OCI-LY3 (cell line): ENCODE results near the gene DENND1A.
"Not testable (repeated sequence)": the region's sequence is repeated elsewhere in the genome, so short reads cannot be mapped to it uniquely, and the experiment has no call there.

Experiments
- H2AFZ ChIP-seq: fragments of 200-600, 300-600 bp; shearing (Covaris generic); 2 replicates; pipeline ENCODE4 v1.6.0; 2014; ENCODE audit warnings: antibody characterized with exemption, low read depth, low read length
- H3K27ac ChIP-seq: fragments of 200-600, 300-600 bp; sonication (generic); 2 replicates; pipeline ENCODE4 v1.5.1; 2014; ENCODE audit warnings: mild to moderate bottlenecking, low read length, moderate library complexity, mixed read lengths
- H3K27me3 ChIP-seq: fragments of 200-600, 300-600 bp; sonication (generic); 2 replicates; pipeline ENCODE4 v1.6.1; 2014; ENCODE audit warnings: low read depth, low read length, mixed read lengths
- H3K36me3 ChIP-seq: fragments of 200-600, 300-600 bp; sonication (generic); replicated peaks from 2 replicates; pipeline ENCODE3; 2014; ENCODE audit warnings: low read depth, low read length, mixed read lengths
- H3K4me1 ChIP-seq: fragments of 300-600, 200-600 bp; sonication (generic); 2 replicates; pipeline ENCODE4 v1.6.1; 2014; ENCODE audit warnings: low read length, mixed read lengths
- H3K4me2 ChIP-seq: fragments of 200-600, 300-600 bp; sonication (generic); 2 replicates; pipeline ENCODE4 v1.6.1; 2014; ENCODE audit warnings: low read length, mixed read lengths
- H3K4me3 ChIP-seq: fragments of 300-600, 200-600 bp; sonication (generic); 2 replicates; pipeline ENCODE4 v1.5.1; 2014; ENCODE audit warnings: antibody characterized with exemption, mild to moderate bottlenecking, low read length, moderate library complexity
- H3K79me2 ChIP-seq: fragments of 300-600, 200-600 bp; shearing (Covaris generic); 2 replicates; pipeline ENCODE4 v1.6.1; 2014; ENCODE audit warnings: mild to moderate bottlenecking, low read length, mixed read lengths
- H3K9ac ChIP-seq: fragments of 300-600, 200-600 bp; shearing (Covaris generic); 2 replicates; pipeline ENCODE4 v1.6.0; 2014; ENCODE audit warnings: mild to moderate bottlenecking, low read length, moderate library complexity
- H3K9me3 ChIP-seq: fragments of 200-600, 300-600 bp; shearing (Covaris generic); 2 replicates; pipeline ENCODE4 v1.6.1; 2014; ENCODE audit warnings: low read length, mixed read lengths; ENCODE audit not compliant: insufficient read depth
- H4K20me1 ChIP-seq: fragments of 200-600, 300-600 bp; sonication (generic); 2 replicates; pipeline ENCODE4 v1.6.1; 2016; ENCODE audit warnings: low read length, mixed read lengths; ENCODE audit not compliant: insufficient read depth
- EZH2phosphoT487 ChIP-seq: fragments of 200-600 bp; shearing (Covaris generic); IDR thresholded peaks from 2 replicates; pipeline ENCODE4 v1.6.1; 2018; ENCODE audit warnings: antibody characterized with exemption, mixed run types, low read depth
- TF ChIP-seq, protein P1 (sequence below): fragments of 200-600, 300-600 bp; sonication (generic); IDR thresholded peaks from 2 replicates; pipeline ENCODE4 v1.5.1; 2014; ENCODE audit warnings: antibody characterized with exemption, low read length, low read depth

DENND1A gene

DNA sequence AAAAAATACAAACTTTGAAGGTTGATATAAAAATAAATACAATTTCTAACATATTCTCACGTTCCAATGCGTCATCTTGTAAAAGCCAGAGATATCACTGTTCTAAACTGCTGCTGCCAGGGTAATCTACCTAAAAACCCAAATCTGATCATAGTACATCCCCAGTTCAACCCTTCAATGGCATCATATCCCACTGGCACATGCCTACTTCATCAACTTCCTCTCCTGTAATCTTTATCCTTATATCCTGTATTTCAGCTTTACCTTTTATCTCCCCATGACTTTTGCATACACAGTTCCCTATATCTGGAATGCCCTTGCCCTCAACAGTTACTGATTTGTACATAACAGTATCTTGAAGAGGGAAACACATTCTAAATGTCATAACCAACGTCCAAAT, 7.5 kb downstream of the DENND1A start:
- H3K9me3 ChIP-seq = 0 out of 2 replicates have a peak, but pooled peaks cover 4% of the 10 kb centered on the region
- no peak overlapping the region for H3K4me2 ChIP-seq
- TF ChIP-seq, protein P1, sequence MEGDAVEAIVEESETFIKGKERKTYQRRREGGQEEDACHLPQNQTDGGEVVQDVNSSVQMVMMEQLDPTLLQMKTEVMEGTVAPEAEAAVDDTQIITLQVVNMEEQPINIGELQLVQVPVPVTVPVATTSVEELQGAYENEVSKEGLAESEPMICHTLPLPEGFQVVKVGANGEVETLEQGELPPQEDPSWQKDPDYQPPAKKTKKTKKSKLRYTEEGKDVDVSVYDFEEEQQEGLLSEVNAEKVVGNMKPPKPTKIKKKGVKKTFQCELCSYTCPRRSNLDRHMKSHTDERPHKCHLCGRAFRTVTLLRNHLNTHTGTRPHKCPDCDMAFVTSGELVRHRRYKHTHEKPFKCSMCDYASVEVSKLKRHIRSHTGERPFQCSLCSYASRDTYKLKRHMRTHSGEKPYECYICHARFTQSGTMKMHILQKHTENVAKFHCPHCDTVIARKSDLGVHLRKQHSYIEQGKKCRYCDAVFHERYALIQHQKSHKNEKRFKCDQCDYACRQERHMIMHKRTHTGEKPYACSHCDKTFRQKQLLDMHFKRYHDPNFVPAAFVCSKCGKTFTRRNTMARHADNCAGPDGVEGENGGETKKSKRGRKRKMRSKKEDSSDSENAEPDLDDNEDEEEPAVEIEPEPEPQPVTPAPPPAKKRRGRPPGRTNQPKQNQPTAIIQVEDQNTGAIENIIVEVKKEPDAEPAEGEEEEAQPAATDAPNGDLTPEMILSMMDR = no peak
- TF ChIP-seq EZH2phosphoT487 = no peak
- peaks cover 43% of the 10 kb centered on the region for H3K36me3 ChIP-seq
- no peak overlapping the region for H3K27ac ChIP-seq
- no peak overlapping the region for H3K9ac ChIP-seq
- H3K27me3 ChIP-seq = no peaks in the 10 kb centered on the region
- no peak overlapping the region for H3K4me3 ChIP-seq
- H3K4me1 ChIP-seq = peaks cover 20% of the 10 kb centered on the region
- H2AFZ ChIP-seq = no peak overlapping the region
- peaks cover 99% of the 10 kb centered on the region for H3K79me2 ChIP-seq
- peaks cover 83% of the 10 kb centered on the region for H4K20me1 ChIP-seq

DNA sequence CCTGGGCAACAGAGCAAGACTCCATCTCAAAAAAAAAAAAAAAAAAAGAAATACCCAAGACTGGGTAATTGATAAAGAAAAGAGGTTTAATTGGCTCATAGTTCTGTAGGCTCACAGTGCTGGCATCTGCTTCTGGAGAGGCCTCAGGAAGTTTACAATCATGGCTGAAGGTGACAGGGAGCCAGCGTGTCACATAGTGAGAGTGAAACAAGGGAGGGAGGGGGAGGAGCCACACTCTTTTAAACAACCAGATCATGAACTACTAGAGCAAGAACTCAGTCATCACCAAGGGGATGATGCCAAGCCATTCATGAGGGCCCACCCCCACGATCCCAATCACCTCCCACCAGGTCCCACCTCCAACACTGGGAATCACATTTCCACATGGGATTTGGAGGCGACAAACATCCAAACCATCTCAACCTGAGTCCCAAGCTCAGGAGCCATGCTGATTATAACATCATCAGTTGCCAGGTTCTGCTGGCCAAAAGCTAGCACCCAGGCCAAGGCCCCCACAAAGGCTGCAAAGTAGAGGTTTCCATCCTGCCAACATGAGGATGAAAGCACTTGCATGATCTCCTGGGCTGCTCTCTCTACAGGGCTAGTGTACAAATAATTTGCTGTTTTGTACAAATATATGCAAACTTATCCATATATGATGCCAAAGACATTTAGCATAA, 15.3 kb downstream of the DENND1A start:
- no peaks in the 10 kb centered on the region for H3K27me3 ChIP-seq
- H3K4me3 ChIP-seq = no peak overlapping the region
- peaks cover 97% of the 10 kb centered on the region for H3K79me2 ChIP-seq
- H4K20me1 ChIP-seq = peaks cover 82% of the 10 kb centered on the region
- no peaks in the 10 kb centered on the region for H3K9me3 ChIP-seq
- no peak overlapping the region for H3K27ac ChIP-seq
- H3K9ac ChIP-seq = no peak overlapping the region
- H2AFZ ChIP-seq = no peak overlapping the region
- H3K4me1 ChIP-seq = peaks cover 6% of the 10 kb centered on the region; the same call in 1 of the 2 replicates
- no peak overlapping the region for H3K4me2 ChIP-seq
- no peak for TF ChIP-seq EZH2phosphoT487
- TF ChIP-seq, protein P1 = no peak
- H3K36me3 ChIP-seq = peaks cover 27% of the 10 kb centered on the region

DNA sequence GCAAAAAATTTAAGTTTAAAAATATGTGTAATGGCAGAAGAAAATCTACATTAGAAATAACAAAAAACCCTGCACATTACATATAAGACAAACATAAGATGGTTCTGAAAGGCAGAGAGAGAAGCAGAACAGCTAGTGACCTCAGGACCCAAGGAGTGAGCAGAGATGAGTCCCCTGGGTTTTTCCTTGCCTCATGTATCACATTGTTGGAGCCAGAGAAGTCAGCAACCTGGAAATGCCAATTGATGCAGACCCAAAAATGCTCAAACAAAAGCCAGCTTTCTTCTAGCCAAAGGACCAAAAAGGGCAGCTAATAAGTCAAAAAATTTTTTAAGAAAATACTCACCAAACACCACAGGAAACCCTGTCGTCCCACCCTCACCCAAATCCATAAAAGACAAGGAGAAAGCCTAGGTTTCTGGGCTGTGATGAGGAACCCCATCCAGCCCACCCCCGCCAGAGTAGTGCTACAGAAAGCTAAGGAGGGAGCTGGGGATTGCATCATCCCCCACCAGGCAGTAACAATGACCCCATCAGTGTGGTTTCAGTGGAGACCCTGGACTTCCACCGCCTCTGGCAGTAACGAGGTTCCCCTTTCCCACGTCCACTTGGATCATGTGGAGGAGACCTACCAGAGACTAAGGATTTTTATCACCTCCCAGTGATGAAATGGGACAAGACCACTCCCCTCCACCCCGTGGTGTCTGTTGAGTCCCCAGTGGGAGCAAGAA, 17.6 kb downstream of the DENND1A start:
- H3K27ac ChIP-seq = no peak overlapping the region
- no peak overlapping the region for H2AFZ ChIP-seq
- no peak overlapping the region for H3K9ac ChIP-seq
- H3K9me3 ChIP-seq = no peaks in the 10 kb centered on the region
- peaks cover 24% of the 10 kb centered on the region for H3K36me3 ChIP-seq
- peaks cover 71% of the 10 kb centered on the region for H4K20me1 ChIP-seq
- H3K79me2 ChIP-seq = peaks cover 79% of the 10 kb centered on the region
- H3K4me2 ChIP-seq = no peak overlapping the region
- peaks cover 6% of the 10 kb centered on the region; the same call in 1 of the 2 replicates for H3K4me1 ChIP-seq
- H3K4me3 ChIP-seq = no peak overlapping the region
- TF ChIP-seq, protein P1 = no peak
- TF ChIP-seq EZH2phosphoT487 = no peak
- H3K27me3 ChIP-seq = no peaks in the 10 kb centered on the region

DNA sequence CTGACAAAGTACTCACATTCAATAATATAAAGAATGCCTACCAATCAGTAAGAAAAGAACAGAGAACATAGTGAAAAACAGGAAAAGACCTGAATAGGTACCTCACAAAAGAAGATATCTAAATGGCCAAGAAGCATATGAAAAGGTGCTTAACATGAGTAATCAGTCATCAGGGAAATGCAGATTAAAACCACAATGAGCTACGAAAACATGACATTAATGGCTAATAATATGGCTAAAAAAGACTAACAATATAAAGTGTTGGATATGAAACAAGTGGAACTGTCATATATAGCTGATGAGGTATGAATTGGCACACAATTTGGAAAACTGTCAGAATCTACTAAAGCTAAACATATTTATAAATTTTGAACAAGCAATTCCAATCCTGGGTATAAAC, 18.9 kb downstream of the DENND1A start:
- Histone ChIP-seq H3K36me3 (peaks cover 20% of the 10 kb centered on the region), H3K9me3 (no peaks in the 10 kb centered on the region), H2AFZ (no peak overlapping the region), H3K79me2 (peaks cover 66% of the 10 kb centered on the region), H3K27me3 (no peaks in the 10 kb centered on the region), H4K20me1 (peaks cover 63% of the 10 kb centered on the region), H3K4me1 (peaks cover 6% of the 10 kb centered on the region; the same call in 1 of the 2 replicates), H3K4me3 (no peak overlapping the region), H3K4me2 (no peak overlapping the region), H3K9ac (no peak overlapping the region), H3K27ac (no peak overlapping the region)
- no peak for TF ChIP-seq EZH2phosphoT487
- TF ChIP-seq, protein P1 = no peak

DNA sequence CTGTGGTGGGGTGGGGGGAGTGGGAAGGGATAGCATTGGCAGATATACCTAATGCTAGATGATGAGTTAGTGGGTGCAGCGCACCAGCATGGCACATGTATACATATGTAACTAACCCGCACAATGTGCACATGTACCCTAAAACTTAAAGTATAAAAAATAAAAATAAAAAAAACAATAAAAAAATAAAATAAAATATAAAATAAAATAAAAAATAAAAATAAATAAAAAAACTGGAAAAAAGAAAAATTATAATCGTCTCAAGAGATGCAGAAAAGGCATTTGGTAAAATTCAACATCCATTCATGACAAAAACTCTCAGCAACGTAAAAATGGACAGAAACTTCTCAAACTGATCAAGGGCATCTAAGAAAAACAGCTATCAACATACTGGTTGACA, 20.7 kb downstream of the DENND1A start:
- not testable (repeated sequence) for H3K27ac ChIP-seq, H3K4me3 ChIP-seq, H3K27me3 ChIP-seq, H2AFZ ChIP-seq, H3K9ac ChIP-seq, H3K4me2 ChIP-seq, H3K4me1 ChIP-seq, H3K9me3 ChIP-seq
- peaks cover 20% of the 10 kb centered on the region for H3K36me3 ChIP-seq
- peaks cover 49% of the 10 kb centered on the region for H3K79me2 ChIP-seq
- H4K20me1 ChIP-seq = peaks cover 46% of the 10 kb centered on the region

DNA sequence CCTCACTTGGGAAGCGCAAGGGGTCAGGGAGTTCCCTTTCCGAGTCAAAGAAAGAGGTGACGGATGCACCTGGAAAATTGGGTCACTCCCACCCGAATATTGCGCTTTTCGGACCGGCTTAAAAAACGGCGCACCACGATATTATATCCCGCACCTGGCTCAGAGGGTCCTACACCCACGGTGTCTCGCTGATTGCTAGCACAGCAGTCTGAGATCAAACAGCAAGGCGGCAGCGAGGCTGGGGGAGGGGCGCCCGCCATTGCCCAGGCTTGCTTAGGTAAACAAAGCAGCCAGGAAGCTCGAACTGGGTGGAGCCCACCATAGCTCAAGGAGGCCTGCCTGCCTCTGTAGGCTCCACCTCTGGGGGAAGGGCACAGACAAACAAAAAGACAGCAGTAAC, 26.4 kb downstream of the DENND1A start:
- peaks cover 38% of the 10 kb centered on the region for H4K20me1 ChIP-seq
- peaks cover 47% of the 10 kb centered on the region for H3K79me2 ChIP-seq
- H3K4me1 ChIP-seq, H3K4me2 ChIP-seq, H3K4me3 ChIP-seq, H3K9me3 ChIP-seq, H3K9ac ChIP-seq, H3K27ac ChIP-seq, H2AFZ ChIP-seq, H3K27me3 ChIP-seq: not testable (repeated sequence)
- peaks cover 16% of the 10 kb centered on the region for H3K36me3 ChIP-seq
